ENCODE data around the gene NUP188. TPM values are rescaled to one million over a fixed set of nuclear protein-coding genes. Genes with fewer than 3 reads are reported as not detected.

The NUP188 gene
- total RNA-seq, 1 donor from 2014 or later: 66.7 TPM

DNA sequence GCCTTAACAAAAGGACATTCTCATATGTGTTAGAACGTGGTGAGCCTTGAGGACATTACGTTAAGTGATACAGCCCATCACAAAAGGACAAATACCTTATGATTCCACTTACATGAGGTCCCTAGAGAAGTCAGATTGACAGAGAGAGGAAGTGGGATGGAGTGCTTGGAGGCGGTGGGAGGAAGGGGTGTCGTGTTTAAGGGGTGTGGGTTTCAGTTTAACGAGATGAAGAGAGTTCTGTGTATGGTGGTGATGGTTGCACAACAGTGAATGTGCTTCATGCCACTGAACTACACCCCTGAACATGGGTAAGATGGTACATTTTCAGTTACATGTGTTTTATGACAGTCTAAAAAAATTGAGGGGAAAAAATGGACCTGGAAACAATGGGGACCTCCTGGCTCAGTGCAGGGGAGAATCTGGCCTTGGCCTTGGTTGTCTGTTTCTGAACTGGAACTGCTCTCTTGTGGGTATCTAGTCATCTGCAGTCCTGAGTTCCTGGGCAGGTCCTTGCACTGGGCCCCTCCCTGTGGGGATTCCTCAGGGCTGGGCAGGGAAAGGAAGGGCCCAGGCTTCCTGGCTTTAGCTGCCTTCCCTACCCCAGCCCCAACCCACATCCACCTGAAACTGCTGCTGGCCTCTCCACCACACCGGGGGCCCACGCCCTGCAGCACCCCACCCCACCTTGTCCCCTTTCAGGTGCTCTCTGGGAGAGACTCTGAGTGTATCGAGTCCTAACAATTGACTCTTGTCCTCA, 47.8 kb upstream of the NUP188 start:
- Mint-ChIP-seq H3K27me3 (ENCODE audit: insufficient read depth, low read depth) (no peaks in the 10 kb centered on the region), H3K27ac (peak overlapping the region; percentile 19), H3K4me1 (peaks cover 12% of the 10 kb centered on the region), H3K36me3 (peaks cover 2% of the 10 kb centered on the region), H3K9me3 (no peaks in the 10 kb centered on the region), H3K4me3 (no peak overlapping the region)
- no peaks in the 10 kb centered on the region for H3K9me3 ChIP-seq (ENCODE audit: low read depth)
- TF ChIP-seq EZH2 (IDR thresholded peaks at IDR 0.05) (no peak), CTCF (IDR thresholded peaks at IDR 0.05) (no peak), EZH2phosphoT487 (IDR thresholded peaks at IDR 0.05) (no peak)
- no peak overlapping the region for H3K9ac ChIP-seq
- peaks cover 31% of the 10 kb centered on the region for H3K79me2 ChIP-seq (ENCODE audit: low read depth)
- no peak overlapping the region for H2AFZ ChIP-seq (replicated peaks)
- H3K4me3 ChIP-seq: no peak overlapping the region
- H3F3A ChIP-seq (ENCODE audit: low read depth): no peaks in the 10 kb centered on the region
- H3K27me3 ChIP-seq: no peaks in the 10 kb centered on the region
- DNase-seq (ENCODE audit: low spot score): no peak
- peaks cover 5% of the 10 kb centered on the region for H3K4me1 ChIP-seq
- peaks cover 19% of the 10 kb centered on the region for H4K20me1 ChIP-seq (ENCODE audit: low read depth)
- no peak overlapping the region for H3K27ac ChIP-seq
- H3K36me3 ChIP-seq: no peaks in the 10 kb centered on the region
- no peak overlapping the region for H3K4me2 ChIP-seq

DNA sequence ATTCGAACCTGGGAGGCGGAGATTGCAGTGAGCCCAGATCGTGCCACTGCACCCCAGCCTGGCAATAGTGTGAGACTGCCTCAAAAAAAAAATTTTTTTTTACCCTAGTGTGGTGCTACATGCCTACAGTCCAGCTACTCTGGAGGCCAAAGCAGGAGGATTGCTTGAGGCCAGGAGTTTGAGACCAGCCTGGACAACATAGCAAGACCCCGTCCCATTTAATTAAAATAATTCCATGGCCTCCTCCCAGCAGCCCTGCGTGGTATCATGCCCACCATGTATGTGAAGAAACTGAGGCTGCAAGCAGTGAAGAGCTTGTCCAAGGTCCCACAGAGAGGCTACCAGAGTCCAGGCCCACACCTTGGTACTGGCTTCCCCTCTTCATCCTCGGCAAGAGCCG, 46.1 kb upstream of the NUP188 start:
- Mint-ChIP-seq H3K4me3 (no peak overlapping the region), H3K27ac (no peak overlapping the region), H3K9me3 (no peaks in the 10 kb centered on the region), H3K36me3 (peaks cover 2% of the 10 kb centered on the region), H3K4me1 (no peaks in the 10 kb centered on the region), H3K27me3 (ENCODE audit: insufficient read depth, low read depth) (no peaks in the 10 kb centered on the region)
- no peak for DNase-seq (ENCODE audit: low spot score)
- Histone ChIP-seq H3K27ac (no peak overlapping the region), H3K4me2 (no peak overlapping the region), H3K9ac (no peak overlapping the region), H3K79me2 (ENCODE audit: low read depth) (peaks cover 24% of the 10 kb centered on the region), H2AFZ (replicated peaks) (no peak overlapping the region), H3F3A (ENCODE audit: low read depth) (no peaks in the 10 kb centered on the region), H4K20me1 (ENCODE audit: low read depth) (peaks cover 11% of the 10 kb centered on the region), H3K4me1 (no peaks in the 10 kb centered on the region), H3K4me3 (no peak overlapping the region), H3K9me3 (ENCODE audit: low read depth) (no peaks in the 10 kb centered on the region), H3K36me3 (no peaks in the 10 kb centered on the region), H3K27me3 (no peaks in the 10 kb centered on the region)
- TF ChIP-seq EZH2 (IDR thresholded peaks at IDR 0.05) (no peak), CTCF (IDR thresholded peaks at IDR 0.05) (no peak)

GRCh38 chr9:128901822-128902221, 45.7 kb upstream of the NUP188 start:
- H3K4me2 ChIP-seq: no peak overlapping the region
- H3K9me3 ChIP-seq (ENCODE audit: low read depth): no peaks in the 10 kb centered on the region
- H3K27me3 Mint-ChIP-seq (ENCODE audit: insufficient read depth, low read depth): no peaks in the 10 kb centered on the region
- no peak for DNase-seq (ENCODE audit: low spot score)
- no peaks in the 10 kb centered on the region for H3F3A ChIP-seq (ENCODE audit: low read depth)
- H3K27me3 ChIP-seq: no peaks in the 10 kb centered on the region
- H3K36me3 ChIP-seq: no peaks in the 10 kb centered on the region
- H3K79me2 ChIP-seq (ENCODE audit: low read depth): peaks cover 23% of the 10 kb centered on the region
- no peak overlapping the region for H3K4me3 Mint-ChIP-seq
- H3K27ac ChIP-seq: no peak overlapping the region
- peaks cover 11% of the 10 kb centered on the region for H4K20me1 ChIP-seq (ENCODE audit: low read depth)
- no peaks in the 10 kb centered on the region for H3K4me1 ChIP-seq
- no peak overlapping the region for H3K9ac ChIP-seq
- peaks cover 2% of the 10 kb centered on the region for H3K36me3 Mint-ChIP-seq
- no peak overlapping the region for H3K27ac Mint-ChIP-seq
- H3K4me3 ChIP-seq: no peak overlapping the region
- no peak for TF ChIP-seq EZH2phosphoT487 (IDR thresholded peaks at IDR 0.05)
- H3K9me3 Mint-ChIP-seq: no peaks in the 10 kb centered on the region
- H2AFZ ChIP-seq (replicated peaks): no peak overlapping the region
- no peaks in the 10 kb centered on the region for H3K4me1 Mint-ChIP-seq

GRCh38 chr9:128902351-128903078, 45.0 kb upstream of the NUP188 start:
- Mint-ChIP-seq H3K36me3 (peaks cover 2% of the 10 kb centered on the region), H3K27me3 (ENCODE audit: insufficient read depth, low read depth) (no peaks in the 10 kb centered on the region), H3K4me3 (no peak overlapping the region), H3K9me3 (no peaks in the 10 kb centered on the region), H3K4me1 (no peaks in the 10 kb centered on the region), H3K27ac (no peak overlapping the region)
- Histone ChIP-seq H3K36me3 (no peaks in the 10 kb centered on the region), H4K20me1 (ENCODE audit: low read depth) (peaks cover 11% of the 10 kb centered on the region), H3K27me3 (no peaks in the 10 kb centered on the region), H3F3A (ENCODE audit: low read depth) (no peaks in the 10 kb centered on the region), H3K9me3 (ENCODE audit: low read depth) (no peaks in the 10 kb centered on the region), H3K9ac (no peak overlapping the region), H3K4me2 (no peak overlapping the region), H3K4me3 (no peak overlapping the region), H3K27ac (no peak overlapping the region), H2AFZ (replicated peaks) (no peak overlapping the region), H3K79me2 (ENCODE audit: low read depth) (peaks cover 23% of the 10 kb centered on the region), H3K4me1 (no peaks in the 10 kb centered on the region)
- no peak for DNase-seq (ENCODE audit: low spot score)
- TF ChIP-seq EZH2phosphoT487 (IDR thresholded peaks at IDR 0.05) (no peak), EZH2 (IDR thresholded peaks at IDR 0.05) (no peak), CTCF (IDR thresholded peaks at IDR 0.05) (no peak)
